PC-3 (cell line): ENCODE measurements around the gene DCLK1.

Source experiments
- EZH2 ChIP-seq: fragments of 300-600 bp; sonication (generic); IDR thresholded peaks from one replicate; pipeline ENCODE4 v1.6.1; 2017; ENCODE audit warnings: antibody characterized with exemption, mild to moderate bottlenecking, low read length; ENCODE audit not compliant: unreplicated experiment
- EZH2phosphoT487 ChIP-seq: fragments of 300-600 bp; sonication (generic); IDR thresholded peaks from 2 replicates; pipeline ENCODE4 v1.6.1; 2018; ENCODE audit warnings: mild to moderate bottlenecking, antibody characterized with exemption, low read length, borderline replicate concordance
- TF ChIP-seq, protein P1 (sequence below): fragments of 300-600 bp; sonication (generic); conservative IDR thresholded peaks from 2 replicates; pipeline ENCODE4 v1.5.1; 2017; ENCODE audit warnings: antibody characterized with exemption, low read depth, mild to moderate bottlenecking, low read length

DNA sequence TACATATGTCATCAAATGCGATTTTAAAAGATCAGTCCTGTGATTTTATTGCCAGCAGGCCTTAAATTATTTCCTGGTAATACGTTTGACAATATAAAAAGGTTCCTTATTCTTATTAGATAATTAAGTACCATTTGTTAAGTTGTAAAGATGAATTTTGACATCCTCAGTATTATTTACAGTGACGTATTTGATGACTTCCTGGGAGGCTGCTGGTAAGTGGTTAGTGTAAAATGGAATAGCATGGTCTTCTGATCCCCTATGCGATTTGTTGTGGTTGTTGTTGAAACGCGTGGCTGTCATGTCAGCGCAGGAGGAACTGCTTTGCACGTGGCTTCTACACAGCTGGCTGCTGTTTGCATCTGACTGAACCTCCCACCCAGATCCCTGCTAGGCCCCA, 99.7 kb downstream of the DCLK1 start:
- TF ChIP-seq, protein P1, sequence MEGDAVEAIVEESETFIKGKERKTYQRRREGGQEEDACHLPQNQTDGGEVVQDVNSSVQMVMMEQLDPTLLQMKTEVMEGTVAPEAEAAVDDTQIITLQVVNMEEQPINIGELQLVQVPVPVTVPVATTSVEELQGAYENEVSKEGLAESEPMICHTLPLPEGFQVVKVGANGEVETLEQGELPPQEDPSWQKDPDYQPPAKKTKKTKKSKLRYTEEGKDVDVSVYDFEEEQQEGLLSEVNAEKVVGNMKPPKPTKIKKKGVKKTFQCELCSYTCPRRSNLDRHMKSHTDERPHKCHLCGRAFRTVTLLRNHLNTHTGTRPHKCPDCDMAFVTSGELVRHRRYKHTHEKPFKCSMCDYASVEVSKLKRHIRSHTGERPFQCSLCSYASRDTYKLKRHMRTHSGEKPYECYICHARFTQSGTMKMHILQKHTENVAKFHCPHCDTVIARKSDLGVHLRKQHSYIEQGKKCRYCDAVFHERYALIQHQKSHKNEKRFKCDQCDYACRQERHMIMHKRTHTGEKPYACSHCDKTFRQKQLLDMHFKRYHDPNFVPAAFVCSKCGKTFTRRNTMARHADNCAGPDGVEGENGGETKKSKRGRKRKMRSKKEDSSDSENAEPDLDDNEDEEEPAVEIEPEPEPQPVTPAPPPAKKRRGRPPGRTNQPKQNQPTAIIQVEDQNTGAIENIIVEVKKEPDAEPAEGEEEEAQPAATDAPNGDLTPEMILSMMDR = no peak
- no peak for TF ChIP-seq EZH2
- TF ChIP-seq EZH2phosphoT487 = no peak
